ENCODE results near the gene UBASH3A.

Gene UBASH3A

DNA sequence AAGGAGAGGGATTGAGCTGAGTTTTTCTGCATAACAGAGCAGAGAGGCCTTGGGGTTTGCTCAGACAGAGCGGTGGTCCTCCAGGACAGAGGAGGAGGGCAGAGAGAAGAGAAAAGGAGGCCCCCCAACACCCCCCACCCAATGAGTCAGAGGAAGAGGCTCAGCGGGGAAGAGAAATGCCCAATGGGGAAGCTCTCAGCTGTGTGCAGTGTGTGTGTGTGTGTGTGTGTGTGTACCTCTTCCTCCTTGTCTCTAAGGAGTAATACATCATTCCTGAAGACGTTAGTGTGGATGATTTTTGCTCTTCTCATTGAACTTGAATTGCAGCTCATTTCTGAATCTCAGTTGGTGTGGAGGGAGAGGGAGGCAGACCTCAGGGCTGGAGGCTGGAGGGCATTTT lies 16.5 kb upstream of the UBASH3A start:
- TF ChIP-seq ZFX (IDR thresholded peaks at IDR 0.05) (no peak), CTCF (conservative IDR thresholded peaks at IDR 0.05) (no peak)
- H3K27ac ChIP-seq, result no peak overlapping the region

GRCh38 chr21:42387843-42388340 lies 15.8 kb upstream of the UBASH3A start:
- no peak overlapping the region for H3K27ac ChIP-seq
- TF ChIP-seq ZFX (IDR thresholded peaks at IDR 0.05) (no peak), CTCF (conservative IDR thresholded peaks at IDR 0.05) (no peak)

GRCh38 chr21:42388740-42389448 lies 14.8 kb upstream of the UBASH3A start:
- no peak overlapping the region for H3K27ac ChIP-seq
- TF ChIP-seq CTCF (conservative IDR thresholded peaks at IDR 0.05) (no peak), ZFX (IDR thresholded peaks at IDR 0.05) (no peak)

GRCh38 chr21:42389449-42389835 lies 14.3 kb upstream of the UBASH3A start:
- TF ChIP-seq CTCF (conservative IDR thresholded peaks at IDR 0.05) (no peak), ZFX (IDR thresholded peaks at IDR 0.05) (no peak)
- H3K27ac ChIP-seq, result no peak overlapping the region

DNA sequence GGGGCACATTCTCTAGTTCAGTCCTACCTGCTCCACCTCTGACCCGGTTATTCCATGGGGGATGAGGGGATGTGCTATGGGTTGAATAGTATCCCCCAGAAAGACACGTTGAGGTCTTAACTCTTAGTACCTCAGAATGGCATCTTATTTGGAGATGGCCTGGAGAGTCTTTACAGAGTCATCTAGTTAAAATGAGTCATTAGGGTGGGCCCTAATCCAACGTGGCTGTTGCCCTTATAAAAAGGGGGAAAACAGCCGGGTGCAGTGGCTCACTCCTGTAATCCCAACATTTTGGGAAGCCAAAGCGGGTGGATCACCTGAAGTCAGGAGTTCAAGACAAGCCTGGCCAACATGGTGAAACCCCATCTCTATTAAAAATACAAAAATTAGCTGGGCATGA lies 13.5 kb upstream of the UBASH3A start:
- TF ChIP-seq ZFX (IDR thresholded peaks at IDR 0.05) (no peak), CTCF (conservative IDR thresholded peaks at IDR 0.05) (no peak)
- H3K27ac ChIP-seq, result no peak overlapping the region

- no peak overlapping the region for H3K27ac ChIP-seq
- TF ChIP-seq CTCF (conservative IDR thresholded peaks at IDR 0.05), result no peak
- no peak for TF ChIP-seq ZFX (IDR thresholded peaks at IDR 0.05)
These were observed 13.0 kb upstream of the UBASH3A start for GRCh38 chr21:42390696-42391095.

DNA sequence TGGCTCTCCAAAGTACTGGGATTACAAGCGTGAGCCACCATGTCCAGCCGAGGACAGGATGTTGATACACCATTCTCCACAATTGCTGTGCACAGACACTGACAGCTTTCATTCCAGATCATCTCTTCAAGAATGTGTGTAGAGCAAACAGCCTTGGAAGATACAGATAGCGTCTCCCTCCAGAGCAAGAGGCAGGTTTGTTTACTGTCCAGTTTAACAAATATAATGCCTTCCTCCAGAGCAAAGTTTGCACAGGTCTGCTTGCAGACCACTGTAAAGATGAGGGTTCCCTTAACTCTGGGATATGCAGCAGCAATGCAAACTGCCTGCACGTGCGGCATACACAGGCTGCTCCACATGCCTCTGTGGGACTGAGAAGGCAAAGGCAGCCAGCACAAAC lies 12.4 kb upstream of the UBASH3A start:
- no peak overlapping the region for H3K27ac ChIP-seq
- no peak for TF ChIP-seq CTCF (conservative IDR thresholded peaks at IDR 0.05)
- TF ChIP-seq ZFX (IDR thresholded peaks at IDR 0.05), result no peak
